GM19328 (cell line): Measurements from ENCODE around the gene USP48.

Experiments
- ATAC-seq: cut with Tn5 transposase; IDR thresholded peaks from one replicate; pipeline ENCODE4 v1.9.1; 2021; ENCODE audit warnings: mild to moderate bottlenecking, moderate library complexity; ENCODE audit not compliant: unreplicated experiment

The USP48 gene

DNA sequence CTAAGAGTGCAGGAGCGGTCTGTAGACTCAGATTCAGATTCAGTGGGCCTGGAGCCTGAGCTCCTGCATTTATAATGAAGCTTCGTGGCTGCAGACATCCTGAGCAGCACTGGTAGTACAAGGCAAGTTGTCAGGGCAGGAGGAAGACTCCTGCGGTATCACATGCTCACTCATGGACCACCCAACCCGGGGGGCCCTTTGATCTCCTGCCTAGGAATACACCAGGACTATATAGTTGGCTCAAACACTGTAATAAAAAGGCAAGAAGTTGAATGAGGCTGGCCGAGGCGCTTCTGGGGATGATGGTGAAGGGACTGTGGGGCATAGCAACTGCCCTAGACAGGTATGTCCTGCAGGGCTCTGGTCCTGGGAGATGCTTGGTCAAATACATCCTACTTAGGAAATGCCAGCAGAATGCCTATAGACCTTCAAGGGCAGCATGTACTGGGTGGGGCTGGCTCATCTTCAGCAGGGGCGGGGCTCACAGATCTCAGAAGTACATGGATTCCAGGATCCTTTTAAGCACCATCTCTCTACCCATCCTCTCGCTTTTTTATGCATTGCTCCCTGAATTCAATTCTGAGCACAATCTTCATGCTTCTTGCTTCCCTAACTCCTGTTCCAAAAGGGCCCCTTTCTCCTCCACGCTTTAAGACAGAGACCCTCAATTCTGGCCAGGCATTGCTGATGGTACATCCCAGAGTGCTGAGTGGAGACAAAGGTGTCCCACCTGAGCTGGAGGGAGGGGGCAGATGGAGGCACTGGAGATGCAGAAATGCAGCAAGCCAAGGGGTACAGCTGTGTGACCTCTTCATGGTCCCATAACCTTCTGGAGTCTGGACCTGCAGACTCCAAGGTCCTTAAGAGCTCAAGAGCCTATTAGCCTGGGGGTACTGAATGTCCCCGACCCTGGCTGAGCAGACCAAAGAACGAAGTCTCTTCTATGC, 111.7 kb downstream of the USP48 start:
- no peak for ATAC-seq

DNA sequence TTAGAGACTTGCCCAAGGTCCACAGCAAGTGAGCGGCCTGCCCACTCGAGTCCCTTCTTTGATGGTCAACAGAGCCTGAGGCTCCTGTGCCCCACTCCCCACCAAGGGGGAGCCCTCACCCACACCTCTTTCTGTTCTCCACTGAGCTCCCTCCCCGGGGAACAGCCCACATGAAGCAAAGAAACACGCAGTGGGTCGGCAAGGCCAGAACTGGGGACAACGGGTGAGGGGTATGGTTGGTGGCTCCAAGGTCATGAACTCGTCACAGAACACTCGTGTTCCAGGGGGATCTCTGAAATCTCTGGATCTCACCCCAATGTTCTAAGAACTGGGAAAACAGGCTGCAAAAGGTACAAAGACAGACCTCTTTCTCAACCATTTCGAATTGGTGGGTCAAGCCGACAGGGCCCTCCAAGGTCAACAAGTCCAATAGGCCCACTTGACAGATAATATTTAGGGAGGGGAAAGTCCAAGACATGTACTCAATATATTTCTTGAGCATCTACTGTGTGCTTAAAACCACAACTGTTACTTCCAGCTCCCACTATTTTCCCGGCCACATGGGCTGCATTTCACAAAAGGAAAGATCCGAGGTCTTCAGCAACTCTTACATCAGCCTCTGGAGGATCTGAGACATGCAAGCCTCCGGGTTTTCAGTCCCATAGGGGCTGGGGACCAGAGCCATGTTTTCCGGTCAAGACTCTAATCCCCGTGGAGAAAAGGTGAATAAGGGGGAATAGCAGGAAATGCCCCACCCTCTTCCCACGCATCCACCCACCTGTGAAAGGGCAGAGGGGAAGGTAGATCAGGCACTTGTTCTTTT, 112.7 kb downstream of the USP48 start:
- ATAC-seq, result no peak

DNA sequence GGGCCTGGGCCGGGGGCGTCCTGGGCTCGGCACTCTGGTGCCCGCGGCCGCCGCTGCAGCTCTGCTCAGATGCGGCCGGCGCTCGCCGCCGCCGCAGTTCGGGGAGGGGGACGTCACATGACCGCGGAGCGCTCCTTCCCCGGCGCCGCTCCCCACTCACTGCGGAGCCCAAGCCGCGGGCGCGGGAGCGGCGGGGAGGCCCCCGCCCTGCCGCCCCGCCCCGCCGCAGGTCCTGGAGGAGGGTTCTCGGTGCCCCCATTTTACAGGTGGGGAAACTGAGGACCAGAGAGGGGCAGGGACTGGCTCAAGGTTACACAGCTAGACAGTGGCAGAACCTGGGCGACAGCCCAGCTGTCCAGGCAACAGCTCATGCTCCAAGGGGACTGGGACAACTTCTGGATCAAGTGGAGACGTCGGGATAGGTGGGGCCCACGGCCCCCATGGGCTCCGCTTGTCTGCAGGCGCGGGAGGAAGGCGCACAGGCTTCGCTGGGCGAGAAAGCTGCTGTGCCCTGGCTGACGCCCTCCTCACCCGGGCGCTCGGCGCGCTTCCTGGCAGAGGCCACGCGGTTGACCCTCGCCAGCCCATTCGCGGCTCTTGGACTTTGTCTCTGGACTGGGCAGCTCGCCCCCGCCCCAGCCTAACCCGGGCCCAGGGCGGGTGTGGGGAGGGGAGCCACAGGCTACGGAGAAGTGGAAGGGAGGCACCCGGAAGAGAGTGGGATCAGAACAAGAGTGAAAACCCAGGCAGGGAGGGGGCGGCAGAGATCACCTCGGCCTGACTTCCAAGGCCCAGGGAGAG, 113.5 kb downstream of the USP48 start, which contains the start of gene RAP1GAP:
RAP1GAP (minus strand) TSS at position 100 of the 801 bp plus-strand sequence. CDS start 49,325 bp downstream, outside the sequence.
- no peak for ATAC-seq

DNA sequence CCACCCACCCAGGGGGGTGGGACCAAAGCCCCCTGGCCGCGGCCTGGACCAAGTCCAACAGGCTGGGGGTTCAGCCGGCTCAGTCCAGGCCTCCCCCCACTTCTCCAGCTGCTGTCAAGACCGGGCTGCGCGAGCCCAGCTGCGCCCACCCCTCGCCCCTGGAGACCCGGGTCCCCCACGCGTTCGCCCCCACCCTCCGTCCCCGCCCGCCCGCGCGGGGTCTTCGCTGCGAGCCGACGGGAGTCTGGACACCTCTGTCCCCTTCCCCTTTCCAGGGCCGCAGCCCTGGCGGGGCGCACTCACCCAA, 114.0 kb downstream of the USP48 start:
- ATAC-seq, result no peak

DNA sequence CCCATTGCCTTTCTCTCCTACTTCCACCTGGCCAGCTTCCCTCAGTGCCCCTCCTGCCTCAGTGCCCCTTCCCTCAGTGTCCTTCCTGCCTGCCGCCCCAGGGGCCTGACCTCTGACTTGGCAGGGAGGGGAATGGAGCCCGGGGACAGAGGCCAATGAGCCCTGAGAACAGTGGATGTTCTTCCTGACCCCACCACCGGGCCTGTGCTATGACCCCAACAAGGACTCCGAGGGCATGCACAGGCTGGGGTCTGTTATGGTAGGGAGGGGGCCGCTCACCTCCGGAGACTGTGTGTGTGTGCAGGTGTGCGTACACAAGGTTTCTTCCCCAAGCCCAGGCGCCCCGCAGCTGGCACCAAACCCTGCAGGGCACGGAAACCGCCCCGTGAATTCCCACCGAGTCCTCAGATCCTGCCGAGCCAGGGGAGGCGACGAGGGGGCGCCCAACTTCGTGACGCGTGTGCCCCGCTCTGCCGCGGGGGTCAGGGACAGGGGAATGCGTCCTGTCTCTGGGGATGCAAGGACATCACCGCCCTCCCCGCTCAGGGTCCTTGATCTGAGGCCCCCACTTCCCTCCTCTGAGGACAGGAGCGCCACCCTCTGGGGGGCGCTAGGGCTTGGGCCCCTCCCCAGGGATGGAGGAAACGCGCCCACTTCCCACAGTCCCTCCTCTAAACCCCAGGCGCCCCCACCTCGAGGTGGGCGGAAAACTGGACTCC, 114.6 kb downstream of the USP48 start:
- ATAC-seq, result no peak

DNA sequence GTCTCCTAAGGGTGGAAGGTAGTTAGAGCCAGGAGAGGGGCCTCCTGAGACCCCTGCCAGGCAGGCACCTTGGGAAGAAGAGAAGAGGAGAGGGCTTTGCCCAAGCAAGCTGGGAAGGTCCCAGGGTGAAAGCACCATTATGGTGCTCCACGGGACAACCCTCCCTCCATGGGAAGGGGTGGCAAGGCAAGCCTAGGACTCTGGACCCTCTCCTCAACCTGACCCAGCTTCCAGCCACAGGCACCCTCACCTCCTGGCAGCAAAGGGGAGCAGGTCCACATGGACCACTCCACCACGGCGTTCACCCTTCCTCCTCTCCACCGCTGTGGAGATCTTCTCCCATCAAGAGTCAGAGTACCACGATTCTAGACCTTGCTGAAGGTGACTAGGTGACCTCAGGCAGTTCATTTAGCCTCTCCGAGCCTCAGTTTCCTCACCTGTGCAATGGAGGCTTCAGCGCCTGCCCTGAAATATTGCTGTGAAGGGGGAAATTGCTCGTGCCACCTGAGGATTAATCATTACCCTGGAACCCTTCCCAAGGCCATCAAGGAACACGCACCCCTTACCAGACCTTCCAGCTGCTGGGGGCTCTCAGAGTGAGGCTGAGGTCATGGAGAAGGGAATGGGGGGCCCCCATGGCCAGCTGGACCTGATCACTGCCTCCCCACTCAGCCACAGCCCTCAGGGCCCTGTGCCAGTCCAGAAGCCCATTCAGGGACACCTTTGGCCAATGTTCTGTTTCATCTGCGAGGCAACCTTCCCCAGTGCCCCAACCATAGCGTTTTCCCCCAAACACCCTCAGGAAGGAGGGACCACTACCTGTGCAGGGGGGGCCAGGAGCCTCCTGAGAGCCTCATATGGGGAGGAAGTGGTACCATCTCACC, 115.4 kb downstream of the USP48 start:
- ATAC-seq, result no peak

DNA sequence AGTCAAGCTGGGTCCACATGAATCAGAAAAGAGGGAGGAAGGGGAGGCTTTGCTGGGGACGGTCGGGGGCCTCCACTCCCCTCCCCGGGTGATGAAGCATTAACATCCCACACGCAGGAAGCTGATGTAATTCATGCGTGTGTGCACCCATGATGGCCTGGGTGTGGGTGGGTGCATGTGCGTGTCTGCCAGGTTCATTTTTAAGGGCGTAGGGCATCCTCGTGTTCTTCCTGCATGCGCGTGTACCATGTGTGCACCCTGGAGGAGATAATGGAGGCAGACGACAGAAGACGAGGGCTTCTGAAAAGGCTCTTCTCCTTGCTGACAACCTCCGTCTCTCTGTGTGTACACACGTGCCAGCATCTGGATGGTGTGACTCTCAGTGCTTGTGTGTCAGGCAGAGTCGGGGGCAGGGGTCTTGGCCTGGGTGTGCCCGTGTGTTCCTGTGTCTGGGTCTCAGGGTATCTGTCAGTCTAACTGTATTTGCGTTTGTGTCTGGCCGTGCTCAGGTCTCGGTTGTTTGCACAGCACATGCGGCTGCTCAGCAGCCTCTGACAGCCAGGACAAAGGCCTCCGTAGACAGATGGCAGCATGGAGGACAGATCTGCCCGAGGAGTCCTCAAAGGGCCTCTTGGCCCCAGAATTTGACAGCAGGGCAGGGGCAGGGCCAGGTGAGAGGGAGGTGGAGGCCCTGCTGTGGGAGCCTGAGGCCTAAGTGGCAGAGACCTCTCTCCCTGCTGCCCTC, 116.2 kb downstream of the USP48 start:
- ATAC-seq, result no peak

DNA sequence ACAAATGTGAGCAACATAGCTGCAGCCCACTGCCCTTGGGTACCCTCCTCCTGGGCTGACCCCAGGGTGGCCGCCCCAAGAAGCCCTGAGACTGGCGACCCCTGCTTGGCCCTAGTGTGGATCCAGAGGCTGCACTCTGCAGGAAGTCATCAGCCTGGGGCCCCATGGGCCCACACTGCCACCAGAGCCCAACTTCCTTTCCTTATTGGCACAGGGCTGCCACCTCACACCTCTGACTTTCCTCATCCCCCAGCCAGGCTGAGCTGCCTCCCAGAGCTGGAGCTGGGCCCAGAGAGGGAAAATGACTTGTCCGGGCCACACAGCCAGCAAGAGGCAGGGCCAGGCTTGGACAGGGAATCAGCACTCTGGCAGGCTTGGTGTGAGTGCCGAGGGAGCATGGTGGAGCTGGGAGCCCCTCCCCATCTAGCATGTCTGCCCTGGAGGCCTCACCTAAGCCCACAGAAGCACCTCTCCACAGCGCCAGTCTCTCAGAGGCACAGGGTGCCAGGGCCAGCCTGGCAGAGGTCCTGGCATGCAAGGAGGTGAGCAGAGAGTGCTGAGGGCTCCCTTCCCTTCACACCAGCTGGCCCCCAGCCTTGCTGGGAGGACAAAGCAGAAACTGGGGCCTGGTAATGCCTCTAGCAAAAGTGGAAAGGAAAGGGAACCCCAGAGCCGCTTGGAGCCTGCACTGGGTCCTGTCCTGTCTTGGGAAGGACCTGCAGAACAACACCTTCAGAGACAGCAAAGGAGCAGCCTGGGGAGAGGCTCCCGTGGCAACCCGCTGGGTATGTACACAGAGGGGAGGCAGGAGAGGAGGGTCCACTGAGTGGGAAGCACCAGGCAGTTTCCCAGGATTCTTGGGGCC, 117.0 kb downstream of the USP48 start:
- ATAC-seq, result no peak

DNA sequence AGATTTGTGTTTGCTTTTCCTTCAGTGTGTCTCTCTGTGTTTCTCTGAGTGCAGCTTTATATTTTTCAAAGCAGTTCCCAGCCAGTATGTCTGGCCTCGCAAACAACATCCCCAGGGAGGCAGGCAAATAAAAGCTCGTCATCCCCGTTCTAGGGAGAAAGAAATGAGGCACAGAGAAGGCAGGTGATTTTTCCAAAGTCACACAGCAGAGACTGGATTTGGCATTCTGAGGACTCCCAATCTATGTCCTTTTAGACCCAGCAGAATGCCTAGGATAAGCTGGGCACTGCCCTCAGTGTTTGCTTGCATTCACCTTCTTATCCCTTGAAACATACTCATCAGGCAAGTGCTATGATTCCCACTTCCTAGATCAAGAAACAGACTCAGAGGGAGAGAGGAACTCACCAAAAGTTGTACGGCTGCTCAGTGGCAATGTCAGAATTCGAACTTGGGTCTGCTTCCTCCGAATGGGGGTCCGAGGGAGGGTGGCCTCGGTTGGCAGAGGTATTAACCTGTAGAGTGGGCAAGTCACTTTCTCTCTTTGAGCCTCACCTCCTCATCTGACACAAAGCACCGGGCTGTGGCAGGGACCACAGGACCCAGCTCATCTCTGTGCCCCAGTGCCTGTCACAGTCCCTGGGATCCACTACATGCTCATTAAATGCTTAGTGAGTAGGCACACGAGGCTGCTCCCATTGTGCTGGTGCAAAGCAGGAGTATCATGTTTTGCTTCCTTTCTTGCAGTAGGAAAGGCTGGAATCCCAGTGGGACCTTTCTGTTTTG, 118.0 kb downstream of the USP48 start:
- ATAC-seq, result no peak

DNA sequence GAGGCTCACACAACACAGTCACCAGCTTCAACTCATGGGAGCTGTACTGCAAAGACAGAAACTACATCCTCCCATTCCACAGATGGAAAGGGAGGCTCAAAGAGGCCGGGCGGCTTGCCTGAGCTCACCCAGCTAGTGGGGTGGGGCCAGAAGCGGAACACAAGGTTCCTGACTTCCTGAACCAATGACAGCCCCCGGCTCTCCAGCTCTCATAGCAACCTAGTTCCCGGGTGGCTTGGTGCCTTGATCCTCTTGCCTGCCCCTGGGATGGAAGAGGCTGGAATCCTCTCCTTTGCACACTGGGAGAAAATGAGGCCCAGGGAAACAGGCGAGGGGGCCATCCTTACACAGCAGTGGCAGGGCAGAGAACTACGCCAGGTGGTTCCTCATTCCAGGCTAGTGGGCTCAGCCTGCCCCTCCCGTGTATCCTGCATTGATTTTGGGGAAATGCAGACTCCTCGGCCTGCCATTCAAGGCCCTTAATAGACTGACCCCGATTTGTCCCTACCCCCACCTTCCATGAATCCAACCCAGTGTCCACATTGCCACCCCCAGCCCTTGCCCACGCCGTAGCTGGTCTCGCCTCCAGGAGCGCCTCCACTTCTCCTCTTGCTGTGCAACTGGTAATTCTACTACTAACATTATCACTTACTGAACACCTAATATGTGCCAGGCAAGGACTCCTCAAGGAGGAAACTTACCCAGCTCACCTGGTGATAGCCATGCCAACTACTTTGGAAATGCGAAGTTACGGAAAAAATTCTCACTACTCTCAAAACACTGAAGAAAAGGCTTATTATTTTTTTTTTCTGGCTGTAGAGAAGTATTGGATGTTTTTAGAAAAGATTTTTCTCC, 118.8 kb downstream of the USP48 start:
- ATAC-seq, result no peak

DNA sequence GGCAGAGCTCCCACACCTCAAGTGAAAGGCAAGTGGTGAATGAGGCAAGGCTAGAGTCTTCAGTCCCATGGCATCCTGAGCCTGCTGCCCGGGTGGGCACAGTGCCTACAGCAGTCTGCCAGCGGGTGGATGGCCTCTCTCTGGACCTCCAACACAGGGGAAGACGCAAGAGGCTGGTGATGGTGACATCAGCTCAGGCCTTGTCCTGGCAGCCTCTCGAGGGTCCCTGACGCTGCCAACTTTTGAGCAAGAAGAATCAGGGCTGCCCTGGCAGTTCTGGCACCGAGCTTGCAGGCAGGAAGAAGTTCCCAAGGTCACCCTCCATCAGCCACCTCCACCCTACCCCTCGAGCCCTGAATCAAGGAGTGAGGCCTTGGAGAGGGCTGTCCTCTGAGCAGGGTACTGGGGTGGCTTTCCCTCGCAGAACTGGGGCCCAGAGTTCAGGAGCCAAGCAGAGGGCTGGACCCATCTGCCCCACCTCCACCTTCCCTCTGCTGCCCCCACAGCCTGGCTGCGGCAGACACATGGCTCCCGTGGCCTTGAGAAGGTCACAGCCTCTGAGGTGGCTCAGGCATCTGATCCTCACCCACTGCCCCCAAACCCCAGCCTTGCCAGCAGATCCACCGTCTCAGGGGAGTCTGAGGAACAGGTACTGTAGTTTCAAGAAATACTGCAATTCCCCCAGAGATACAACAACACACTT, 119.5 kb downstream of the USP48 start:
- ATAC-seq, result no peak

DNA sequence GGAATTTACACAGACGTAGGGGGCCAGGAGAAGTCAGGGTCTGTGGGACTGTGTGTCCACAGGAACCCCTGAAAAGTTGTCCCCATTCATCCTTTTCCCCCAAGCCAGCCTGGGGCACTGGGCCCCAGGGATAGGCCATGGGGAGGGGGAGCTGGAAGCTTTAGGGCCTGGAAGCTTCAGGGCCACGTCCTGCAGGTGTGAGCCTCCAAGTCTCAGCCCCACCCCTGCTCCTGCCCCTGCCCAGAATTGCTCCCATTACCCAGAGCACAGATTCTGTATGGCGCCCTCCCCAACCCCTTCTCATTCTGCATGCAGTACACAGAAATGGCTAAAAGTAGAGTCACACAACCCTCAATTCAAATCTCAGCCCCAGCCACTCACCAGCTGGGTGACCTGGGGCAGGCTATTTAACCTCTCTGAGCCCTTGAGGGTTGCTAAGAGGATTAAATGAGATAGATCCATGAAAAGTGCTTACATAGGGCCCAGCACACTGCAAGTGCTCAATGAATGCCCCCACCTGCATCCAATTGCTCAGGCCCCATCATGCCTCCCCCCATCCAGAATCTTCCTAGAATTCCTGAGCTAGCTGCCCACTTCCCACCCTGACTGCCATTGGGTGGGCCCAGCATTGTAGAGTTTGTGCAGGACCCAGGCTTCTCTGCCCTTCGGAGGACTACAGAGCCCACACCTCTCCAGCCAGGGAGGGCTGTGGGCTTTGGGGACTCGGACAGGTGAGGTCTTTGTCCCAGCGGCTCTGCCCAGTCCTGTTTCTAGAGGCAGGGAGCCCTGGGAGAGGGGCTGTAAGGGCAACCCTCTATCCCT, 120.3 kb downstream of the USP48 start:
- ATAC-seq, result no peak

DNA sequence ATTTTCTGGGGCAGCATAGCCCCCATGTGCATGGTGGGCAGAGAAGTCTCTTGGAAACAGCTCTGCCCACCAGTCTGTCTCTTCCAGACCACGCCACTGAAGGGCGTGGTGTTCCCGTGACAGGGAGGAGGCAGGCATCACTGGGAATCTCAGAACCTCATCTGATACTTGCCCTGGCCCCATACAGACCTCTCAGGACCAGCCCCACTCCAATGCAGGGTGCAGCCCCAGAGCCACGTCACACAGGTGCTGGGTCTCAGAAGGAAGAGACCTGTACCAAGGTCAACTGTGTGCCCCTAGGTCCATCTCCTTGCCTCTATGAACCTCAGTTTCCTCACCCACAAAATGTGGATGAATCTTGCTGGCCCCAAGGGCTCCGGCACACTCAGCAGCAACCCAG, 121.1 kb downstream of the USP48 start:
- ATAC-seq, result no peak

DNA sequence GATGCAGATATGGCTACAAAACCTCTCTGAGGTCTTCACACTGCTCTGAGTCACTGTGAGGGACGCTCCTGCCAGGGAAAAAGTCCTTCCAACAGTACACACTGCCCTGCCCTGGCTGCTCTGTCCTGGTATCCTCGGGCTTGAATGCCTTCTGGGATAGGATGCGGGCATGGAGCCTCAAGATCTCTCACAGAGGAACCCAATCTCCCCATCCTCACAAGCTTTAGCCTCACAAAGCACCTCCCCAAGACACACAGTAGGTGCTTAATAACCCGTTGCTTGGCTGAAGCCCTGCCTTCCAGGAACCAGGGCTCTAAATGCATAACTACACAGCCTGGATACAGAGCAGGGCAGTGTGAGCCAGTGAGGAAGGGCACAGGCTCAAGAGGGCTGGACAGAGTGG, 123.0 kb downstream of the USP48 start:
- ATAC-seq, result no peak
